Measurements from ENCODE around the gene AASS.

Gene AASS

DNA sequence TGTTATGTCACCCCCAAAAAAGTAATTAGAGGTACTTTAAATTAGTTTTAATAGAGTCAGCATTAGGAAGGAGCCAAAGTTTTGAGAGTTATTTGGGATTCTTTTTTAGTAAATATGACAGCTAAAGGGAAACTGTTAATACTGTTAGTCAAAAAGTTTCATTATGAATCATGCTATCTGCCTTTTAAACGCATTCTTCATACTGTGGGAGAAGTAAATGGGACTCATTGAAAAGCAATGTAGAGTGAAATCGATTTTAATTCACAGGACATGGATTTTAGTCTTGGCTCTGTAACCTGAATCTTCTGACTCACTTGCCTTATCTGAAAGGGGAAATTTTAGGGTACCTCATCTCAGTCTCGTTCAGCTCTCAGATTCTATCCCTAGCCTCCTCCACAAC is 105.1 kb downstream of the AASS start:
- in situ Hi-C loops (cut with MboI; ENCODE audit: low sequenced_read_pairs, unreplicated experiment), result no loop called here
- peak; percentile 2 for DNase-seq (ENCODE audit: low spot score)
- TF ChIP-seq, protein P1, sequence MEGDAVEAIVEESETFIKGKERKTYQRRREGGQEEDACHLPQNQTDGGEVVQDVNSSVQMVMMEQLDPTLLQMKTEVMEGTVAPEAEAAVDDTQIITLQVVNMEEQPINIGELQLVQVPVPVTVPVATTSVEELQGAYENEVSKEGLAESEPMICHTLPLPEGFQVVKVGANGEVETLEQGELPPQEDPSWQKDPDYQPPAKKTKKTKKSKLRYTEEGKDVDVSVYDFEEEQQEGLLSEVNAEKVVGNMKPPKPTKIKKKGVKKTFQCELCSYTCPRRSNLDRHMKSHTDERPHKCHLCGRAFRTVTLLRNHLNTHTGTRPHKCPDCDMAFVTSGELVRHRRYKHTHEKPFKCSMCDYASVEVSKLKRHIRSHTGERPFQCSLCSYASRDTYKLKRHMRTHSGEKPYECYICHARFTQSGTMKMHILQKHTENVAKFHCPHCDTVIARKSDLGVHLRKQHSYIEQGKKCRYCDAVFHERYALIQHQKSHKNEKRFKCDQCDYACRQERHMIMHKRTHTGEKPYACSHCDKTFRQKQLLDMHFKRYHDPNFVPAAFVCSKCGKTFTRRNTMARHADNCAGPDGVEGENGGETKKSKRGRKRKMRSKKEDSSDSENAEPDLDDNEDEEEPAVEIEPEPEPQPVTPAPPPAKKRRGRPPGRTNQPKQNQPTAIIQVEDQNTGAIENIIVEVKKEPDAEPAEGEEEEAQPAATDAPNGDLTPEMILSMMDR (IDR thresholded peaks at IDR 0.05; ENCODE audit: borderline replicate concordance, control extremely low read depth, extremely low read depth, insufficient read depth, missing control alignments), result no peak

DNA sequence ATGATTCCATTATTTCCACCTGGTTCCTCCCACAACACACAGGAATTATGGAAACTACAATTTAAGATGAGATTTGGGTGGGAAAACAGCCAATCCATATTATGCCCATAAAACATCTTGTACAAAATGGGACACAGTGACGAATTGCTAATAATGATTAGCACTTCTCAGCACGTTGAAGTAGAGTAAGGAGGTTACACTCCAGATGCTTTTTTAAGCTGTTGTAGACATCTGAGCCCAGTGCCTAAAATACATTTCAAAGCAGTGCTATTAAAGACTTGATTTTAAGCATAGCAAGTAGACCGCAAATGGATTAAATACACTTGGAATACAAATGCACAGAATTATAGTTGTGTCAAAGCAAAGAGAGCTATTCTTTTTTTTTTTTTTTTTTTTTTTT is 105.9 kb downstream of the AASS start:
- in situ Hi-C loops (cut with MboI; ENCODE audit: low sequenced_read_pairs, unreplicated experiment), result no loop called here

DNA sequence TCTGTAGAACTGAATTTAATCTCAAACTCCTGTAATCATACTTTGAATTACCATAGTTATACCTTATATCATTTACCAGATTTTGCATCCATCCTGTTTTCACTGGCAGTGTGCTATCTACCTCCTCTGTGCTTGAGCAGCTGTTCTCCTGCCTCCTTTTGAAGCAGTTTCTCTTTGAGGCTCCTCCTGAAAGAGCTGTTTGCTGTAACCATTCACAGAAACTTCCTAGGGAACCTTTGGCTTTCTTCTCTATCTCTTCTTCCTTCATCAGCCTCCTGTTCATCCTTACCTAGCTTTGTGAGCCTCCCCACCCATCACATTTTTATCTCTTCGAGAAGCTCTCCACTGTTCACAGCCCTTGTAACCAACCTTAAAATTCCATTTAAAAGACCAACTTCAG is 108.2 kb downstream of the AASS start:
- in situ Hi-C loops (cut with MboI; ENCODE audit: low sequenced_read_pairs, unreplicated experiment), result no loop called here
- TF ChIP-seq, protein P1 (IDR thresholded peaks at IDR 0.05; ENCODE audit: borderline replicate concordance, control extremely low read depth, extremely low read depth, insufficient read depth, missing control alignments), result no peak
- no peak for DNase-seq (ENCODE audit: low spot score)

More for the DNA sequence above, 105.9 kb downstream of the AASS start:
- TF ChIP-seq, protein P1 (IDR thresholded peaks at IDR 0.05; ENCODE audit: borderline replicate concordance, control extremely low read depth, extremely low read depth, insufficient read depth, missing control alignments), result no peak
- no peak for DNase-seq (ENCODE audit: low spot score)

DNA sequence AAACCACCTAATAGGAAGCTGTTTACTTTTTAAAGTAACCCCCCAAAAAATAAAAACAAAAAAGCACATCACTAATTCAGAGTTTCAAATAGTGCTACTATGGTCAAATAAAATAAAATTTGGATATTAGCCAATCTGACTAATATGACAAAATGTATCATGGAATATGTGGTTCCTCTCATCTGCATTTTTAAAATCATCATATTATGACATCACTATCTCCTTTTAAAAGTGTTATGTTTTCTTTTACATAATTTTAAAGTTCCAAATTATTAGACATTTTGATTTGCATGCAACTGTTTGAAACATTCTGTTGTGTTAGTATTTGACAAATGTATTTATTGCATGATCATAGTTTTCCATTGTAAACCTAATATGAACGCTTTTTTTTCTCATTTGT is 110.4 kb downstream of the AASS start:
- TF ChIP-seq, protein P1 (IDR thresholded peaks at IDR 0.05; ENCODE audit: borderline replicate concordance, control extremely low read depth, extremely low read depth, insufficient read depth, missing control alignments), result no peak
- DNase-seq (ENCODE audit: low spot score), result no peak
- in situ Hi-C loops (cut with MboI; ENCODE audit: low sequenced_read_pairs, unreplicated experiment), result no loop called here

DNA sequence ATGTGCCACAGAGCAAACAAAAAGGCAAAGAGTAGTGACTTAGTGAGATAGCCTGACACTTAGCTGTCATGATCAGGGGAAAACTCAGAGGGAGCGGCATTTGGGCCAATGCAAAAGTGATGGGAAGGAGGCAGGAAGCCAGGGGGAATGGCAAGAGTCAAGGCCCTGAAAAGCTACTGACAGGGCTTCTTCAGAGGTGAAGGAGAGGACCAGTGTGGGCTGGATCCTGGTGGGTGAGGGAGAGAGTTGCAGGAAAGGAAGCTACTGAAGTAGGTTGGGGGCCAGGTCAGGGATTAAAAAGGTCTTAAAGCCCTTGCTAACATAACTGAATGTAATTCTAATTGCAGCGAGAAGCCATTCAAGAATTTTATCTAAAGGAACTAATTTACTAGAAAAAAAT is 117.0 kb downstream of the AASS start:
- TF ChIP-seq, protein P1 (IDR thresholded peaks at IDR 0.05; ENCODE audit: borderline replicate concordance, control extremely low read depth, extremely low read depth, insufficient read depth, missing control alignments), result no peak
- in situ Hi-C loops (cut with MboI; ENCODE audit: low sequenced_read_pairs, unreplicated experiment), result no loop called here
- DNase-seq (ENCODE audit: low spot score), result no peak

Data from GM13976 (cell line).